Hepatocyte (in vitro differentiated cells): ENCODE data around the gene ERI2.

Experiments used
- EZH2phosphoT487 ChIP-seq: fragments of 200-600 bp; sonication (generic); IDR thresholded peaks from one replicate; pipeline ENCODE4 v1.6.1; 2018; ENCODE audit warnings: antibody characterized with exemption, mild to moderate bottlenecking, low read depth, moderate library complexity; ENCODE audit not compliant: unreplicated experiment, severe bottlenecking
- TF ChIP-seq, protein P1 (sequence below): fragments of 200-600 bp; sonication (generic); IDR thresholded peaks from 2 replicates; pipeline ENCODE4 v1.5.1; 2016; ENCODE audit warnings: antibody characterized with exemption, mild to moderate bottlenecking; ENCODE audit not compliant: poor library complexity

DNA sequence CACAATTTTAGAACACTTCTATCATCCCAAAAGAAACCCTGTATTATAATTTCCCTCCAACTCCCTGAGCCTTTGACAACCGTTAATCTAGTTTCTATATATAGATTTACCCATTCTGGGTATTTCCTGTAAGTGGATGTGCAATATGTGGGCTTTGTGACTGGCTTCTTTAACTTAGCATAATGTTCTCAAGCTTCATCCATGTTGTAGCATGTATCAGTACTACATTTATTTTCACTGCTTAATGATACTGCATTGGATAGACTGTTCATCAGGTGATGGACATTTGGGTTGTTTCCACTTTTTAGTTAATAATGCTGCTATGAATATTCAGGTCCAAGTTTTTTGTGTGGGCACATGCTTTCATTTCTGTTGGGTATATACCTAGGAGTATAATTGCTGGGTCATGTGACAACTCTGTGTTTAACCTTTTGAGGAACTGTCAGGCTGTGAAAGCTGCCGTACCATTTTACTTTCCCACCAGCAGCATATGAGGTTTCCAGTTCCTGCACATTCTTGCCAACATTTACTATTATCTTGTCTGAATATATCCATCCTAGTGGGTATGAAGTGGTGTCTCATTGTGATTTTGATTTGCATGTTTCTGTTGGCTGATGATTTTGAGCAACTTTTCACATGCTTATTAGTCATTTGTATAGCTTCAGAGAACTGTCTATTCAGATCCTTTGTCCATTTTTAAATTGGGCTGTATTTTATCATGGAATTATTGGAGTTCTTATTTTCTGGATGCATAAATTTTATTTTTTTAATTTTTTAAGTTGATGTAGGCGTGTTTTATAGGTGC lies 16.5 kb upstream of the ERI2 start:
- TF ChIP-seq, protein P1, sequence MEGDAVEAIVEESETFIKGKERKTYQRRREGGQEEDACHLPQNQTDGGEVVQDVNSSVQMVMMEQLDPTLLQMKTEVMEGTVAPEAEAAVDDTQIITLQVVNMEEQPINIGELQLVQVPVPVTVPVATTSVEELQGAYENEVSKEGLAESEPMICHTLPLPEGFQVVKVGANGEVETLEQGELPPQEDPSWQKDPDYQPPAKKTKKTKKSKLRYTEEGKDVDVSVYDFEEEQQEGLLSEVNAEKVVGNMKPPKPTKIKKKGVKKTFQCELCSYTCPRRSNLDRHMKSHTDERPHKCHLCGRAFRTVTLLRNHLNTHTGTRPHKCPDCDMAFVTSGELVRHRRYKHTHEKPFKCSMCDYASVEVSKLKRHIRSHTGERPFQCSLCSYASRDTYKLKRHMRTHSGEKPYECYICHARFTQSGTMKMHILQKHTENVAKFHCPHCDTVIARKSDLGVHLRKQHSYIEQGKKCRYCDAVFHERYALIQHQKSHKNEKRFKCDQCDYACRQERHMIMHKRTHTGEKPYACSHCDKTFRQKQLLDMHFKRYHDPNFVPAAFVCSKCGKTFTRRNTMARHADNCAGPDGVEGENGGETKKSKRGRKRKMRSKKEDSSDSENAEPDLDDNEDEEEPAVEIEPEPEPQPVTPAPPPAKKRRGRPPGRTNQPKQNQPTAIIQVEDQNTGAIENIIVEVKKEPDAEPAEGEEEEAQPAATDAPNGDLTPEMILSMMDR, result no peak
- no peak for TF ChIP-seq EZH2phosphoT487
